ENCODE results near the gene FOXC1. TPM values are rescaled to one million over a fixed set of nuclear protein-coding genes. Genes with fewer than 3 reads are reported as not detected.

FOXC1 gene
- total RNA-seq, 1 experiment from 2014 or later = 6.7 TPM

DNA sequence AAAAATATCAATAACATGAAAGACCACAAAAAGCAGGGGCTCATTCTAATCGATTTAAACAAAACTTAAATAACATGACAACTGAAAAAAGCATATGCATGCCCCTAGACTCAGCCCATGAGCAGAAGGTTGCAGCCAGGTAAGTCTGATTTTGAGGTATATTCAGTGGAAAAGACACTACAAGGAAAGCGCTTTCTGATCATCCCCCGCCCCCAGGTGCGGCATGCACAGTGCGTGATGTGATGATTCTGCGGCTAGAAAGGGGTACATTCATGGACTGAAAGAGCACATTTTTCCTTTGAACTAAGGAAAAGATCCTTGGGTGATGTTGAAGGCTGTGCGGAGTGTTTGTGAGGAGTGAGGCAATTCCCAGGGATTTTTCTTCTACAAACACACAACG lies 16.9 kb upstream of the FOXC1 start:
- CTCF ChIA-PET = interaction anchor here (0.5 to 0.7 kb wide), 2 partner anchors 616 to 1249 kb away, joined by 5 to 6 read pairs; partner anchors contain the start of gene SERPINB1
- H3K4me3 ChIP-seq (ENCODE audit: low read depth in 2 of 2, low read length in 2 of 2) = no peak overlapping the region
- no peak for DNase-seq (ENCODE audit: low read depth, low spot score)
- in situ Hi-C loops (cut with HindIII; ENCODE audit: low pct_unique_long_range_greater_than_20kb, low sequenced_read_pairs) (no loop called here), intact Hi-C loops (cut with micrococcal nuclease; ENCODE audit: unreplicated experiment) (loop anchor here (10.0 kb wide), 1 partner anchor 1042 kb away; no protein-coding TSS in a partner anchor)
- no peak overlapping the region for H3K27ac ChIP-seq (ENCODE audit: low read length)
- H3K9me3 ChIP-seq (ENCODE audit: control insufficient read depth, insufficient read depth, low read depth, low read length) = no peaks in the 10 kb centered on the region
- BruUV-seq (replicated peaks) = no TSS peak
- peaks cover 10% of the 10 kb centered on the region for H3K27me3 ChIP-seq (ENCODE audit: control insufficient read depth, insufficient read depth, low read length)
- no peak for ATAC-seq
- peaks cover 7% of the 10 kb centered on the region; the same call in 1 of the 2 replicates for H3K4me1 ChIP-seq (ENCODE audit: control insufficient read depth, insufficient read depth, low read length)
- TF ChIP-seq, protein P1, sequence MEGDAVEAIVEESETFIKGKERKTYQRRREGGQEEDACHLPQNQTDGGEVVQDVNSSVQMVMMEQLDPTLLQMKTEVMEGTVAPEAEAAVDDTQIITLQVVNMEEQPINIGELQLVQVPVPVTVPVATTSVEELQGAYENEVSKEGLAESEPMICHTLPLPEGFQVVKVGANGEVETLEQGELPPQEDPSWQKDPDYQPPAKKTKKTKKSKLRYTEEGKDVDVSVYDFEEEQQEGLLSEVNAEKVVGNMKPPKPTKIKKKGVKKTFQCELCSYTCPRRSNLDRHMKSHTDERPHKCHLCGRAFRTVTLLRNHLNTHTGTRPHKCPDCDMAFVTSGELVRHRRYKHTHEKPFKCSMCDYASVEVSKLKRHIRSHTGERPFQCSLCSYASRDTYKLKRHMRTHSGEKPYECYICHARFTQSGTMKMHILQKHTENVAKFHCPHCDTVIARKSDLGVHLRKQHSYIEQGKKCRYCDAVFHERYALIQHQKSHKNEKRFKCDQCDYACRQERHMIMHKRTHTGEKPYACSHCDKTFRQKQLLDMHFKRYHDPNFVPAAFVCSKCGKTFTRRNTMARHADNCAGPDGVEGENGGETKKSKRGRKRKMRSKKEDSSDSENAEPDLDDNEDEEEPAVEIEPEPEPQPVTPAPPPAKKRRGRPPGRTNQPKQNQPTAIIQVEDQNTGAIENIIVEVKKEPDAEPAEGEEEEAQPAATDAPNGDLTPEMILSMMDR (IDR thresholded peaks at IDR 0.05) = no peak
- TF ChIP-seq POLR2AphosphoS5 (IDR thresholded peaks at IDR 0.05; ENCODE audit: low read depth, low read length) (no peak), SIN3A (IDR thresholded peaks at IDR 0.05; ENCODE audit: borderline replicate concordance, insufficient read depth, low read depth, low read length) (no peak), TCF7L2 (IDR thresholded peaks at IDR 0.05; ENCODE audit: low read depth, low read length) (no peak)
- TF ChIP-seq, protein P2, sequence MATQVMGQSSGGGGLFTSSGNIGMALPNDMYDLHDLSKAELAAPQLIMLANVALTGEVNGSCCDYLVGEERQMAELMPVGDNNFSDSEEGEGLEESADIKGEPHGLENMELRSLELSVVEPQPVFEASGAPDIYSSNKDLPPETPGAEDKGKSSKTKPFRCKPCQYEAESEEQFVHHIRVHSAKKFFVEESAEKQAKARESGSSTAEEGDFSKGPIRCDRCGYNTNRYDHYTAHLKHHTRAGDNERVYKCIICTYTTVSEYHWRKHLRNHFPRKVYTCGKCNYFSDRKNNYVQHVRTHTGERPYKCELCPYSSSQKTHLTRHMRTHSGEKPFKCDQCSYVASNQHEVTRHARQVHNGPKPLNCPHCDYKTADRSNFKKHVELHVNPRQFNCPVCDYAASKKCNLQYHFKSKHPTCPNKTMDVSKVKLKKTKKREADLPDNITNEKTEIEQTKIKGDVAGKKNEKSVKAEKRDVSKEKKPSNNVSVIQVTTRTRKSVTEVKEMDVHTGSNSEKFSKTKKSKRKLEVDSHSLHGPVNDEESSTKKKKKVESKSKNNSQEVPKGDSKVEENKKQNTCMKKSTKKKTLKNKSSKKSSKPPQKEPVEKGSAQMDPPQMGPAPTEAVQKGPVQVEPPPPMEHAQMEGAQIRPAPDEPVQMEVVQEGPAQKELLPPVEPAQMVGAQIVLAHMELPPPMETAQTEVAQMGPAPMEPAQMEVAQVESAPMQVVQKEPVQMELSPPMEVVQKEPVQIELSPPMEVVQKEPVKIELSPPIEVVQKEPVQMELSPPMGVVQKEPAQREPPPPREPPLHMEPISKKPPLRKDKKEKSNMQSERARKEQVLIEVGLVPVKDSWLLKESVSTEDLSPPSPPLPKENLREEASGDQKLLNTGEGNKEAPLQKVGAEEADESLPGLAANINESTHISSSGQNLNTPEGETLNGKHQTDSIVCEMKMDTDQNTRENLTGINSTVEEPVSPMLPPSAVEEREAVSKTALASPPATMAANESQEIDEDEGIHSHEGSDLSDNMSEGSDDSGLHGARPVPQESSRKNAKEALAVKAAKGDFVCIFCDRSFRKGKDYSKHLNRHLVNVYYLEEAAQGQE (IDR thresholded peaks at IDR 0.05; ENCODE audit: insufficient read depth in 1 of 2, low read depth in 2 of 2, low read length in 1 of 2) = no peak
- no peaks in the 10 kb centered on the region for H3K36me3 ChIP-seq (ENCODE audit: control insufficient read depth, insufficient read depth, low read length)
- POLR2A ChIA-PET = no interaction called here

DNA sequence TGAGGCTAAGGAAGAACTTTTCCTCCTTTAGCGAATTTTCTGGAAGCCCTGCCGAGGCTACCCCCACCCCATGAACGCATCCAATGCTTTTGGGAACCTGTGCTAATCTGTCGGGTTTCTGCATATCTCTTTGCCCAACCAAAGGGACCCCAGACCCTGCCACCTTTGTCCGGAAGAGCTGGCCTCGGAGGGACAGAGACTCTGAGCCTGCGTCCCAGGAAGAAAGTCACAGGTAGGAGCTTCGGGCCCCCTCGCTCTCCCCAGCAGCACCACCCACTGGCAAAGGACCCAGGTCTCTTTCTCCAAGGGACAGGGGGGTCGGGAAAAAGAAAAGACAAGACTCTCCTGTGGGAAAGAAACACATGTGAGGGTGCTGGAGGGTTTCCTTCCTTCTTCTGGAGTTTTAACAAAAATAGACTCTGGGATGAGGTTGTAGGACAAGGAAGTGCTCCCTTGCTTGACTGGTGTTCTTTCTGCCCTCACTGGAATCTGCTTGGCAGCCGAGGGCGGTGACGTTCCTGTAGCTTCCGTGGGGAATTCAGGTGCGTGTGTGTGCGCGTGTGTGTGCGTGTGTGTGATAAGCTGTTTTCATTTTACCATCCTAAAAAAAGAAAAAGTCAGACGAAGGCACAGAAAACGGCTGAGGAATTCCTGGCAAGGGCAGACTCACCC lies 16.3 kb upstream of the FOXC1 start:
- POLR2A ChIA-PET = no interaction called here
- no peaks in the 10 kb centered on the region for H3K36me3 ChIP-seq (ENCODE audit: control insufficient read depth, insufficient read depth, low read length)
- peaks cover 10% of the 10 kb centered on the region for H3K27me3 ChIP-seq (ENCODE audit: control insufficient read depth, insufficient read depth, low read length)
- H3K27ac ChIP-seq (ENCODE audit: low read length) = no peak overlapping the region
- H3K4me1 ChIP-seq (ENCODE audit: control insufficient read depth, insufficient read depth, low read length) = peaks cover 7% of the 10 kb centered on the region; the same call in 1 of the 2 replicates
- DNase-seq (ENCODE audit: low read depth, low spot score) = no peak
- intact Hi-C loops (cut with micrococcal nuclease; ENCODE audit: unreplicated experiment) (loop anchor here (10.0 kb wide), 1 partner anchor 1041 kb away; no protein-coding TSS in a partner anchor), in situ Hi-C loops (cut with HindIII; ENCODE audit: low pct_unique_long_range_greater_than_20kb, low sequenced_read_pairs) (no loop called here)
- TF ChIP-seq SIN3A (IDR thresholded peaks at IDR 0.05; ENCODE audit: borderline replicate concordance, insufficient read depth, low read depth, low read length) = no peak
- TF ChIP-seq, protein P1 (IDR thresholded peaks at IDR 0.05) = no peak
- TF ChIP-seq TCF7L2 (IDR thresholded peaks at IDR 0.05; ENCODE audit: low read depth, low read length) = no peak
- TF ChIP-seq, protein P2 (IDR thresholded peaks at IDR 0.05; ENCODE audit: insufficient read depth in 1 of 2, low read depth in 2 of 2, low read length in 1 of 2) = no peak
- TF ChIP-seq POLR2AphosphoS5 (IDR thresholded peaks at IDR 0.05; ENCODE audit: low read depth, low read length) = no peak
- BruUV-seq (replicated peaks) = no TSS peak
- H3K9me3 ChIP-seq (ENCODE audit: control insufficient read depth, insufficient read depth, low read depth, low read length) = no peaks in the 10 kb centered on the region
- ATAC-seq = no peak
- peak overlapping the region; percentile 7 to 38; a peak in 2 of 4 replicates for H3K4me3 ChIP-seq (ENCODE audit: low read depth in 2 of 2, low read length in 2 of 2)
- CTCF ChIA-PET = no interaction called here

All from Panc1 (cell line).